ENCODE measurements around the gene CNGB1.

CNGB1 gene

DNA sequence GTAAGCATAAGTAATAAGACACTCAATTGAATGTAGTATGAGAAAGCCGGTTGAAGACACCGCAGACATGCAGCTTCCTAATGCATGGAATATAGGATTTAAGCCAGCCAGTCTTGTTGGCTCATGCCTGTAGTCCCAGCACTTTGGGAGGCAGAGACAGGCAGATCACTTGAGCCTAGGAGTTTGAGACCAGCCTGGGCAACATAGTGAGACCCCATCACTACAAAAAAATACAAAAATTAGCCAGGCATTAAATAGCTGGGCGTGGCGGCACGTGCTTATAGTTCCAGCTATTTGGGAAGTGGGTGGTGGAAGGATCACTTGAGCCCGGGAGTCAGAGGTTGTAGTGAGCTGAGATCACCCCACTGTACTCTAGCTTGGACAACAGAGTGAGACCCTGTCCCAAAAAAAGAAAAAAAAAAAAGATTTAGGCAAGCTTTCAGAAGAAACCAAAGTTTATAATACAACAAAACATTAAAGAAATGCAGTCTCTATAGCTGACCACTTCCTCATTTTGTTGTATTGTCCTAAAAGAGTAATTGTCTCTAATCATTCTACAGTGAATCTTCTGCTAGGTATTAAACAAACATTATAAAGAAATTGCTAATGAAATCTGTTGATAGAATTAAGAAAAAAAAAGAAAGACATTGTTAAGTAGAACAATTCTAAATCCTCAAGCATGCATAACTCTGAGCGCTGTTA is 100.0 kb downstream of the CNGB1 start:
- Histone ChIP-seq H3F3A (ENCODE audit: insufficient read depth) (no peaks in the 10 kb centered on the region), H3K9me2 (replicated peaks; ENCODE audit: insufficient read depth, low read length) (no peaks in the 10 kb centered on the region), H4K20me1 (ENCODE audit: low read depth, low read length) (no peaks in the 10 kb centered on the region), H3K9ac (ENCODE audit: low read length) (no peak overlapping the region), H3K4me3 (ENCODE audit: insufficient read depth, low read length, poor library complexity, severe bottlenecking) (no peak overlapping the region), H3K79me2 (ENCODE audit: insufficient read depth, low read length) (no peaks in the 10 kb centered on the region), H3K4me2 (ENCODE audit: low read depth, low read length, poor library complexity, severe bottlenecking) (no peak overlapping the region), H3K27ac (ENCODE audit: low read depth, low read length) (no peak overlapping the region), H3K36me3 (ENCODE audit: low read length) (no peaks in the 10 kb centered on the region), H3K27me3 (ENCODE audit: low read length) (no peaks in the 10 kb centered on the region), H2AFZ (ENCODE audit: low read depth, low read length, severe bottlenecking) (no peak overlapping the region), H3K9me3 (ENCODE audit: insufficient read depth, low read length) (no peaks in the 10 kb centered on the region)
- TF ChIP-seq, protein P1, sequence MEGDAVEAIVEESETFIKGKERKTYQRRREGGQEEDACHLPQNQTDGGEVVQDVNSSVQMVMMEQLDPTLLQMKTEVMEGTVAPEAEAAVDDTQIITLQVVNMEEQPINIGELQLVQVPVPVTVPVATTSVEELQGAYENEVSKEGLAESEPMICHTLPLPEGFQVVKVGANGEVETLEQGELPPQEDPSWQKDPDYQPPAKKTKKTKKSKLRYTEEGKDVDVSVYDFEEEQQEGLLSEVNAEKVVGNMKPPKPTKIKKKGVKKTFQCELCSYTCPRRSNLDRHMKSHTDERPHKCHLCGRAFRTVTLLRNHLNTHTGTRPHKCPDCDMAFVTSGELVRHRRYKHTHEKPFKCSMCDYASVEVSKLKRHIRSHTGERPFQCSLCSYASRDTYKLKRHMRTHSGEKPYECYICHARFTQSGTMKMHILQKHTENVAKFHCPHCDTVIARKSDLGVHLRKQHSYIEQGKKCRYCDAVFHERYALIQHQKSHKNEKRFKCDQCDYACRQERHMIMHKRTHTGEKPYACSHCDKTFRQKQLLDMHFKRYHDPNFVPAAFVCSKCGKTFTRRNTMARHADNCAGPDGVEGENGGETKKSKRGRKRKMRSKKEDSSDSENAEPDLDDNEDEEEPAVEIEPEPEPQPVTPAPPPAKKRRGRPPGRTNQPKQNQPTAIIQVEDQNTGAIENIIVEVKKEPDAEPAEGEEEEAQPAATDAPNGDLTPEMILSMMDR (IDR thresholded peaks at IDR 0.05; ENCODE audit: insufficient read depth, low read length, poor library complexity, severe bottlenecking) = no peak
- no peak for TF ChIP-seq EZH2phosphoT487 (conservative IDR thresholded peaks at IDR 0.05; ENCODE audit: low read length)

GRCh38 chr16:57868913-57869520 is 101.9 kb downstream of the CNGB1 start:
- Histone ChIP-seq H3K9me2 (replicated peaks; ENCODE audit: insufficient read depth, low read length) (no peaks in the 10 kb centered on the region), H3K4me3 (ENCODE audit: insufficient read depth, low read length, poor library complexity, severe bottlenecking) (no peak overlapping the region), H3K27me3 (ENCODE audit: low read length) (no peaks in the 10 kb centered on the region), H3K9ac (ENCODE audit: low read length) (no peak overlapping the region), H4K20me1 (ENCODE audit: low read depth, low read length) (no peaks in the 10 kb centered on the region), H3K79me2 (ENCODE audit: insufficient read depth, low read length) (no peaks in the 10 kb centered on the region), H3K9me3 (ENCODE audit: insufficient read depth, low read length) (no peaks in the 10 kb centered on the region), H3K36me3 (ENCODE audit: low read length) (no peaks in the 10 kb centered on the region), H3F3A (ENCODE audit: insufficient read depth) (no peaks in the 10 kb centered on the region), H3K4me2 (ENCODE audit: low read depth, low read length, poor library complexity, severe bottlenecking) (no peak overlapping the region), H2AFZ (ENCODE audit: low read depth, low read length, severe bottlenecking) (no peak overlapping the region), H3K27ac (ENCODE audit: low read depth, low read length) (no peak overlapping the region)
- TF ChIP-seq, protein P1 (IDR thresholded peaks at IDR 0.05; ENCODE audit: insufficient read depth, low read length, poor library complexity, severe bottlenecking) = no peak

DNA sequence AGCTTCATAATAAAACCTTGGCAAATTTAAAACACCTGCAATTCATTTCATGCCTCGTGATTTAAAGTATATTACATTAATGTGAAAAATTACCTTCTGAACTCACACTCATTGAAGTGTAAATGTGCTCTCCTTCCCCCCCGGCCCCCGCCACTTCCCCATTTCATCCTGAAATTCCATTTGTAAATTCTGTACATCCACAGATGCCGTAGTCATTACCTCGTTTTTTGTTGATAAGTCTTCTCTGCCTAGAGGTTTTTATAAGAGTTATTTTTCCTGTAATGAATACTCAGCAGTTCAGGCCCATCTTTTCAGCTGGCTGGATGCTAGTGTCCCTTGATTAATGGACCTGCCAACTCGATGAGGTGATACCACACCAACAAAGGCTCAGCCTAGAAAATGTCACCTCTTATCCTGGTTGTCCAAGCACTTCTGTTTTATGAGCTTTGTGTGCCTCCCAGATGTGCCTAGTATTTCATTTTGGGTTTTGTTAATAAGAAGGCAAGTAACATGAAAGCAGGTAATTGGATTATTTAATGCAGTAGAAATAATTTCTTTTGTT is 103.8 kb downstream of the CNGB1 start:
- H3K9me2 ChIP-seq (replicated peaks; ENCODE audit: insufficient read depth, low read length) = no peaks in the 10 kb centered on the region
- TF ChIP-seq, protein P1 (IDR thresholded peaks at IDR 0.05; ENCODE audit: insufficient read depth, low read length, poor library complexity, severe bottlenecking) = no peak
- no peak for TF ChIP-seq EZH2phosphoT487 (conservative IDR thresholded peaks at IDR 0.05; ENCODE audit: low read length)
- no peaks in the 10 kb centered on the region for H3K79me2 ChIP-seq (ENCODE audit: insufficient read depth, low read length)
- H3F3A ChIP-seq (ENCODE audit: insufficient read depth) = no peaks in the 10 kb centered on the region
- H3K36me3 ChIP-seq (ENCODE audit: low read length) = no peaks in the 10 kb centered on the region
- H3K4me2 ChIP-seq (ENCODE audit: low read depth, low read length, poor library complexity, severe bottlenecking) = no peak overlapping the region
- H3K9me3 ChIP-seq (ENCODE audit: insufficient read depth, low read length) = no peaks in the 10 kb centered on the region
- H3K27ac ChIP-seq (ENCODE audit: low read depth, low read length) = no peak overlapping the region
- H3K27me3 ChIP-seq (ENCODE audit: low read length) = no peaks in the 10 kb centered on the region
- H2AFZ ChIP-seq (ENCODE audit: low read depth, low read length, severe bottlenecking) = no peak overlapping the region
- no peak overlapping the region for H3K4me3 ChIP-seq (ENCODE audit: insufficient read depth, low read length, poor library complexity, severe bottlenecking)
- H4K20me1 ChIP-seq (ENCODE audit: low read depth, low read length) = no peaks in the 10 kb centered on the region
- H3K9ac ChIP-seq (ENCODE audit: low read length) = no peak overlapping the region

All from SU-DHL-6 (cell line).